Activated CD4-positive, alpha-beta T cell treated with anti-CD3 and anti-CD28 coated beads, Interleukin-2, amount 50 U/mL, for 48 hours (primary cell): ENCODE data around the gene DYNC2H1.
"Not testable (repeated sequence)": the region's sequence is repeated elsewhere in the genome, so short reads cannot be mapped to it uniquely, and the experiment has no call there.

ENCODE experiments used
- DNase-seq, 2 experiments: peaks; one replicate each; pipeline ENCODE4 v3.0.0-alpha.2; 2020

Gene DYNC2H1

DNA sequence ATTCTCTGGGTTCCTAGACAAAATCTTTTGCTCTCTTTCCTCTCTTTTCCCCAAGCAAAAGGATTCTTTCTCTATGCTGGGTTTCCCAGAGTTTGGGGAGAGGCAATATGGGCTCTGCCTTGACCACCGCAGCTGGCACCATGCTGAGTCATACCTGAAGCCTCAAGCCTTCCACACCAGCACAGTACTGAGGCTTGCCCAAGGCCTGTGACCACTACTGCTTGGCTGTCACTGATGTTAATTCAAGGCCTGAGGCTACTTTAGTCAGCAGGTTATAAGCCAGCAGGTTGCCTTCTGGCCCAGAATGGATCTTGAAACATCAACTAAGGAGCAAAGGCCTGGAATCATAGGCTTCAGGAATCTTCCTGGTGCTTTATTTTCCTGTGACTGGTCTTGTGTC, 185.3 kb downstream of the DYNC2H1 start:
- DNase-seq, result no peak

DNA sequence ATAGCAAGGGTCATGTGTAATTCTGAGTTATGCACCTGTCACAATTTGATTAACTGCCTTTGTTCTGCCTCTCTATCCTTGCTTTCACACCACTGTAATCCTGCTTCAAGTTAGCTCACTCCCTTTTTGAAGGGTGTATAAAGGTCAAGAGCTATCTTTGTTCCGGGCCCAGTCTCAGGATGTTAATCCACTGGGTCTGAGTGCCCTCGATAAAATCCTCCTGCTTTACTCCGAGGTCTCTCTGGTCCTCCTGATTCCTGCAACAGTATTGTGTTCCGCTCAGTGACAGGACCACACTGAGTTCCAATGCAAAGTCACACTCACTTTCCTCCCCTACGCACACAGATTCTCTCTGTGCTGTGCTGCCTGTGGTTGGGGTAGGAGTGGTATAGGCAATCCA, 186.5 kb downstream of the DYNC2H1 start:
- no peak for DNase-seq

DNA sequence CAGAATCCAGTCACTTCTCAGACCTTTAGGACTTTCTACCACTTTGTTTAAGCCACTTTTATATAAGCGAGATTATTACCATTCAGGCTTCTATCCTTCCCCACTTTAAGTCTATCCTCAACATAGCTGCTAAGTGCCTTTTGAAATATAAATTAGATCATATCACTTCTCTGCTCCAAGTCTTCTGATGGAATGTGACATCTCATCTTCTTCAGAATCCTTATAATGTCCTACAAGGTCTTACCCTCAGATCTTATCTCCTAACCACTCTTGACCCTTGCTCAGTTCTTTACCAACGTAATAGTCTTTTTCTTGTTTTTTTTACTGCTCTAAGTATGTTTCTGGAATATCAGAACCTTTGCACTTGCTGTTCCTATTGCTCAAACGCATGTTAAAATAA, 188.7 kb downstream of the DYNC2H1 start:
- DNase-seq, result no peak

DNA sequence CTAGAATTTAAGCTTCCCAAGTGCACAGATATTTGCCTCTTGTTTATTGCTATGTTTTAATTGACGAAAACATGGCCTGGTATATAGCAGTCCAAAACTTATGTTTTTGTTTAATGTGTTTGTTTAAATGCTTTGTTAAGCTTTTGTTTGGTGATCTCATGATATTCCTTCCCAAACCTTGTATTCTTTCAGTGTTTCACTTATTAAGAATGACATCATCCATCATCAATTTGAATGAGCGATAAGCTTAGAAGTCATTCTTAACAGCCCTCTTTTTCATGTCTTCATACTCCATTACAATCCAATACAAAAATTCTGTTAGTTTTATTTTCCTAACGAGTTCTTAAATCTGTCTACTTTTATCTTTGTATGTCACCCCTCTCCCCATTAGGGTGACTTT, 206.0 kb downstream of the DYNC2H1 start:
- DNase-seq, result no peak

DNA sequence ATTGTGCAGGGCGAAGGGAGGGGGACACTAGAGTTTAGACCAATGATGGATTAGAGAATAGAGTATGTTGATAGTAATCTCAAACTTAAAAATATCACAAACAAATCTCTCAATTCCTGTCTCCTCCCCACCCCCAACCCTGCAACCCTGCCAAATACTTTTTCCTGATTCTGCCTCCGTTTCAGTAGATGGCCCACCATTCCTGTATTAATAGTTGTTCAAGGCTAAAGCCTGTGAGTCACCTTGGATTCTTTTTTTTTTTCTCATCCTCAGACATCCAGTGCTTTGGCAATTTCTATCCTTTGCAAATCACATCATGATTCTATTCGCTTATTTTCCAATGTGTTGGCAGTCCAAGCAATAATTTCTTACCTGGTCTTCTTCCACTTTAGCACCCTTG, 207.9 kb downstream of the DYNC2H1 start:
- DNase-seq, result no peak

DNA sequence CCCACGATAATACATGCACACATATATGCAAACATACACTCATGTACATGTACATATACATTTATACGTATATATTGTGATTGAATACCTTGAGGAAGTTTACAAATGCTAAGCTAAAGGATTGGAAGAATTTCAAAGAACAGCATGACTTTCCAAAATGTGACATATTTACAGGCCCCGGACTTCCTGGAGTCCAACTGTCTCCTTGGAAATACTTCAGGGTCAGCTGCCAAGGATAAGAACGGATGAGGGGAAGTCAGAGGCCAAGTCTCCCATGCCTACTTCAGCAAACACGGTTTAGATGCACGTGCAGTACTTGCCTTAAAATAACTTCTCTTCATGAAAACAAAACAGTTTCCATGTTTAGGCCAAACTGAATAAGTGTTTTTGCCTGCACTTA, 213.6 kb downstream of the DYNC2H1 start:
- DNase-seq, result no peak

DNA sequence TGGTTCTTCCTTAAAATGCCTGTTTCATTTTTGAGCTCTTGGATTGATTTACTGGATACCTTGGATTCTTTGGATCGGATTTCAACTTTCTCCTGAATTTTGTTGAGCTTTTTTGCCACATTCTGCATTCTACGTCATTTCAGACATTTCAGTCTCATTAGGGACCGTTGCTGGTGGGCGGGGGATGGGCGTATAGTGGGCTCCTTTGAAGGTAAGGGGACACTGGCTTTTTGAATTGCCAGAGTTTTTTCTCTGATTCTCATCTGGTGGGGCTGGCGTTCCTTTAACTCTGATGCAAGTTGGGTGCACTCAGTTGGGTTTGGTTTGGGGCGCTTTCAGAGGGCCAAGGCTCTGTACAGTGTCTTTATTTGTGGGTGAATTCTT, 216.5 kb downstream of the DYNC2H1 start:
- no peak for DNase-seq

DNA sequence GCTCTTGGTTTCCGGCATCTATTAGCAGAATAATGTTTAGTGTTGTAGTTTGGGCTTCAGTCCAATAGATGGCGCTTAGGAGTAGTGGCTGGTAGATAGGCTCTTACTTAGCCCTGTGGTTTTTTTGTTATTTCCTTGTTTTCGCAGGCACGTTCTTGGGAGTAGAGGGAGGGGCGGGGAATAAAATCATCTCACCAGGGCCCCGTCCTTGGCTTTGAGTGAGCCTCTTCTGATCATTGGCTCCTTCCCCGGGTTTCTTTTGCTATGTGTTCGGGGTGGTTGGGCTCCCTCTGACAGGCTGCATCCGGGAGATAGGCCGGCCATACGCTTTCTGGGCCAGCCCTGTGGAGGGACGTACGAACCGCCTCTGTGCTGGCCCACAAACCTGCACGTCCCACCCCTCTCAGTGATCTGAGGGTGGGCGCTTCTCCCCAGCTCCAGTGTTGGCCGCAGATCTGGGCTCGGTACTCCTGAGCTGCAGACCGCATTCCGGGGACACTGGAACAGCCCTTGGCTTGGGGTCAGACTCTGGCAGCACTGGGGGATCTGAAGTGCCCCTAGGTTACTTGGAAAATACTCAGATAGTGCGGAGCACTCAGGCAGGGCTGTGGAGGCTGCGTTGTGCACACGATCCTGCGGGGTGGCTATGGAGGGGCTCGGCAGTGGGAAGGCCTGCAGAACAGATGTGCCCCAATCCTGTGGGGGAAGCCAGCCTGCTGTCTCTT, 217.0 kb downstream of the DYNC2H1 start:
- DNase-seq, result peak; percentile 3 to 8

DNA sequence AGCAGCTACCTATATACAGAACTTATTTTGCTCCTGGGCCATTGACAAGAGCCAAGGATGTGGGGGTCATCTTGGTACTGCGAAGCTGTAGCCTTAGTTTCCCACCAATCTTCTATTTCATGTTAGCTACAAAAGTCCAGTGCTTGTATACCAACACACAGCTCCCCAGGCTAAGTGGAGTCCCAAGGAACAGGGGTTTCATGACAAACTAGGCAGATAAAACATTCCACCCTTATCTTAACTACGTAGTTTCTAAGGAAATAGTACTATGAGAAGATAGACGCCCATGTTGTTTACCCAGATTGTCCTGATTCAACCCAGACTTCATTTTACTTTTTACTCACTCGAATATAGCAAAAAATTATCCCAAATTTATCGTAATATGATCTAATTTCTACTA, 218.5 kb downstream of the DYNC2H1 start:
- no peak for DNase-seq

DNA sequence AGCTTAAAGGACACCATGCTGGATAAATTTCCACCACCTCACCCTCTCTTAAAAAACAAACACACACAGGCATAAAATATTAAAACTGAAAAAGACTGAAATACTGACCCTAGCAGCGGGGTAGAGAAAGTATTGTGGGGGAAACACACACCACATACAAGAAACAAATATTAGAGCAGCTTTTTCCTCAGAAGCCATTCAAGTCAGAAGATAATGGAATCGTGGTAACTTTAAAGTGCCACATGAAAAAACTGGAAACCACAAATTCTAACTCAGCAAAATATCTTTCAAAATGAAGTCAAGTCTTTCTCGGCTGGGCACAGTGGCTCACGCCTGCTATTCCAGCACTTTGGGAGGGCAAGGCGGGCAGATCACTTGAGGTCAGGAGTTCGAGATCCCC, 223.2 kb downstream of the DYNC2H1 start:
- no peak for DNase-seq

DNA sequence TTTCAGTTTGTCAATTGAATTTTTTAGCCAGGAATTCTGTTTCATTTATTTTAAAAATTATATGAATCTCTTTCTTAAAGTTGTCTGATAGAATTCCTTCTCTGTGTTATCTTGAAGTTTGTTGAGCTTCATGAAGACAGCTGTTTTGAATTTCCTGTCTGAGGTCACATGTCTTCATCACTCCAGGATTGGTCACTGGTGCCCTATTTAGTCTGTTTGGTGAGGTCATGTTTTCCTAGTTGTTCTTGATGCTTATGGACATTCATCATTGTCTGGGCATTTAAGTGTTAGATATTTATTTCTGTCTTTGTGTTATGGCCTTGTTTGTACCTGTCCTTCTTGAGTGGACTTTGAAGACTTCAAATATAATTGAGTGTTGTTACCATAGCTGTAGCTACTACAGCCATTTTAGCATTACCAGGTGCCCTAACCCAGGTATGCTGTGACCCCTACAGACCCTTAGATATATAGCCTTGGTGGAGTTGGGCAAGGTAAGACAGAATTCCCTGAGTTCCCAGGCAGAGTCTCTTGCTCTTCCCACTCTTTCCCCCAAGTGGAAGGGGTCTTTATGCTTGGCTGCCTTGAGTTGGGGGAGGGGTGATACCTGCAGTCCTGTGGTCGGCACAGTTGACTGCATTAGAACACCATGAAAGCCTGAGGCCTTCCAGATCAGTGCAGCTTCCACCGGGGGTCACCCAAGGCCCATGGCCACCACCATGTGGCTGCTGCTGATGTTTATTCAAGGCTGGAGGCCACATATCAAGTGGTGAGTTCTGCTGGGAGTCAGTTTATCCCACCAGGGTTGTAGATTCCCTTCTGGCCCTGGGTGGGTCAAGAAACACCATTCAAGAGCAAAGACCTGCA, 229.6 kb downstream of the DYNC2H1 start:
- no peak for DNase-seq

DNA sequence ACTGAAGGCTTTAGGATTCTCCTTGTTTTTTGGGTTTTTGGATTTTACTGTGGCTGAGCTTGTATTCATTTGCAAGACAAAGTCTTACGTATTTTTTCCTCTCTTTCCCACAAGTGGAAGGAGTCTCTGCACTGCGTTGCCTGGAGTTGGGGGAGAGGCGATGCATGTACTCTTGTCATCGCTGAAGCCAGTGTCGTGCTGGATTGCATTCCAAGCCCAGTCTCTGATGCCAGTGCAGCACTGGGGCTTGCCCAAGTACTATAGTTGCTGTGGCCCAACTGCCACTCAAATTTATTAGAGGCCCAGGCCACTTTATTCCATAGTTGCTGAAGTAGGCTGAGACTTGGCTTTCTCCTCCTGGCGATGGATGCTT, 230.2 kb downstream of the DYNC2H1 start:
- DNase-seq, result no peak

DNA sequence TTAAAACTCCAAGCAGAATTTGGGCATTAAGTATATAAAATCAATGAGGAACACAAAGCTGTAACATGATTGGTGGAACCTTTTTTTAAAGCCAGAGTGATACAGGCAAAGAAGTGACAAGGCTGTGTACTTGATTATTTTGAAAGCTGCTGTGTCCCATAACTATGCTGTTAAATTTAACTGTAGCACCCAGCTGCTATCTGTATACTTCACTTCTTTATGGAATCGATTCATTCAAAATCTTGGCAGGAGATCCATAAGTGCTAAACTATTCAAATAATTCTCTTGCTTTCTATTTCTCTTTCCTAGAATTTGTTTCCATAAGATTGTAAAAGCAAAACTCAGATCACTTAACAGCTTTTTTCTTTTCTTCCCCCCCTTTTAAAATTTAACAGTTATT, 231.7 kb downstream of the DYNC2H1 start:
- DNase-seq, result no peak

DNA sequence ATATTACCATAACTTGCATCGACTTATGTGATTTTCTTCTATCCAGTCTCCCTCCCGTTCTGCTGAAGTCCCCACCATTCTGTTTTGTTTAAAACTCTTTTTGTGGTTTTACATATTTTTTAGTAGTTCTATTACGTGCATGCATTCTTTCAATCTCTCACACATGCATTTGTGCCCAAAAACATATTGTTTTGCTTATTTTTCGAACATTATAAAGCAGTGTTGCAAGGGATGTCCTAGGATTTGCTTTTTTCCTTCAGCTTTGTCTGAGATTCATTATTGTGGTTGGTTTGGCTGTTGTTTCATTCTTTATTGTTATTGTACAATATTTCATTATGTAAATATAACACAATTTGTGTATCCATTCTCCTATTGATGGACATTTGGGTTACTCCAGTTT, 235.7 kb downstream of the DYNC2H1 start:
- DNase-seq, result no peak

DNA sequence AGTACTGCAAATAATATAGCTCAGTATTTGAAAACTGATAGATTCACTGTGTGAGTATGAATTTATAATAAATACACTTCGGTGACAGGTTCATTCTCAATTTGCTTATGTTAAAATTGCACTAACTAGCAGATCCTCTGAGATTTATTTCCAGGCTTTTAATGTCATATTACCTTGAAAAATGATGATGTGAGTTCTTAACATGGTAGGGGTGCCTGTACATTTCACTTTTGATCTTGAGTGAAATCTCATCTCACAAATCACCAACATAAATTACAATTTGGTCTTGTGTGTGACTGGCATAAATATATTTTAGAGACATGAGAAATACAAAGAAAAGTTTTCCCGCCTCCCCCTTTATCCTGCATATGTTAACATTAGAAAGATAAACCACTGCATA, 240.4 kb downstream of the DYNC2H1 start:
- no peak for DNase-seq

DNA sequence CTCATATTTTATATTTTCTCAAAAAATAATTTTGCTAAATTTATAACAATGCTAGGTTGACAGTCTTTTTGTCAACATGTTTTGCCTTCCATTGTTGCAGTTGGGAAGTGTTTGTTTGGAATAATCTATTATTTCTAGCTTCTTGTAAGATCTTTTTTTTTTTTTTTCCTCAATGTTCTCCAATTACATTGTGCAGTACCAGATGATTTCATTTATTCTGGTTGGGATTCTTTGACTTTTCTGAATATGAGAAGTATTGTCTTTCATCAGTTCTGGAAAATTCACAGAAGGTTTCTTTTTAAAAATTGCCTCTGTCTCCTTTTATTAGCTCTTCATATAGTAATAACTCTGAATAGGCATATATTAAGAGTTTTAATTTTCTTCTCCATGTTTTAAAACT, 245.4 kb downstream of the DYNC2H1 start:
- DNase-seq, result no peak

DNA sequence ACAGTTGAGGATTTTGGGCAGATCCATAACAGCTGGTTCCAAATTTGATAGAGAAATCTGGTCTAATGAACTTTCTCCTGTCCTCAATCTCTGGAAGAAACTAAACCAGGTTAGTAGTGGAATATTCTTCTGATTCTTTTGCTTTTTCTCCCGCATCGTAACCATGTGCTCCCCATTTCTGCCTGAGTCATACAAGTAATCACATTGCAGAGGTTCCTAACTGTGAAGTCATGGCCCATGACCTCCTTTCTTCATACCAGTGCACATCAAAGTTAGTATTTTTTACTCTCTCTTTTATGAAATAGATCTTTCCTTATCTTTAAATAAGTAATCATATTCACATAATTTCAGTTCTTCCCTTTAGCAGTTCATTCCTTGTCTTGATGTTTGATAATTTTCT, 249.0 kb downstream of the DYNC2H1 start:
- DNase-seq, result no peak

DNA sequence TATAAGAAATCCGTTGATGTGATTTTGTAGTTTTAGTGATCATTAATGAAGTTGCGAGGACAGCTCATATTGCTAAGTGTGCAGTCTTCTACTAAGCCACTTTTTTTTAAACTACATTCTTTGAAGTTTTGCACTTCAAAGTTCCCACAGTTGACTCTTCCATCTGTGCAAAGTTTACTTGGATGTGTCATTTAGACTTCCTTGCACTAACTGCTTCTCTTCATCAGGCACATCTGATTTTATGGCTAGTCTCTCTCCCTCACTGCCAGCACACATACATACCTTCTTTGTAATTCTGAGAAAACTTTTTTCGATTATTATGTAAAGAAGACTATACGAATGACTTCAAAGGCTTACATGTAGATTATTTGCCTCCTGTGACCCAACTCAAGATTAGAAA, 250.0 kb downstream of the DYNC2H1 start:
- DNase-seq, result no peak

DNA sequence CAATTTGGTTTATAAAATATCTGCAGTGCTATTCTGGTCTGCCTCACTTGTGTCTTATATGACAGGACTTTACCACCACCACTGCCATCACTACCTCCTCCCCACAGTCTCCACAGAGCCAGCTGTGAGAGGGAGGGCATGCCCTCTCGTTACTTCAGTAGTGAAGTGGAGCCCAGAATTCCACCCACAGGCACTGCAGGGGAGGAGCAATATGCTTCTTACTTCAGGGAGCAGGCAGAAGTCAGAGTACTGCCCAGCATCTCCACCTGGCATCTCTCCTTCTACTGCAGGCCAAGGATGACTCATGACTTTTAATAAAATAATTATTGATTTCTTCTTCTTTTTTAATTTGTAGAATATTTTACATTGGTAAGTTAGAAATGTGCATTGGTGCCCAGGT, 255.5 kb downstream of the DYNC2H1 start:
- no peak for DNase-seq

DNA sequence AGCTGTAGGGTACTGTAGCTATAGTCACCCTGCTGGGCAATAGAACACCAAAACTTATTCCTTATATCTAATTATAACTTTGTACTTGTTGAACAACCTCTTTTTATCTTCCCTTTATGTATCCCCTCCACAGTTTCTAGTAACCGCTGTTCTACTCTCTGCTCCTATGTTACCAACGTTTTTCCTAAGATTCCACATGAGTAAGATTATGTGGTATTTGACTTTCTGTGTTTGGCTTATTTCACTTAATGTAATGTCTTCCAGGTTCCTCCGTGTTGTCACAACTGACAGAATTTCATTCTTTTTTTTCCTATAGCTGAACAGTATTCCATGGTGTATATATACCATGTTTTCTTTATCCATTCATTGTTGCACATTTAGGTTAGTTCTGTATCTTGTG, 258.4 kb downstream of the DYNC2H1 start:
- DNase-seq, result no peak

DNA sequence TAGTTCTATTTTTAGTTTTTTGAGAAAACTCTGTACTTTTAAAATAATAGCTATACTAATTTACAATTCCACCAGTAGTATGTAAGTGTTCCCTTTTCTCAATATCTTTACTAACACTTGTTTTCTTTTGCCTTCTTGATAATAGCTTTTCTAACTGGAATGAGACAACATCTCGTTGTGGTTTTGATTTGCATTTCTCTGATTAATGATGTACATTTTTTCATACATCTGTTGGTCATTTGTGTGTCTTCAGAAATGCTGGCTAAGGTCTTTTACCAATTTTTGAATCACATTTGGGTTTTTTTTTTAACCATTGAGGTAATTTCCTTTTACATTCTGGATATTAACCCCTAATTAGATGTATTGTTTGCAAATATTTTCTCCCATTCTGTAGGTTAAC, 258.9 kb downstream of the DYNC2H1 start:
- no peak for DNase-seq

DNA sequence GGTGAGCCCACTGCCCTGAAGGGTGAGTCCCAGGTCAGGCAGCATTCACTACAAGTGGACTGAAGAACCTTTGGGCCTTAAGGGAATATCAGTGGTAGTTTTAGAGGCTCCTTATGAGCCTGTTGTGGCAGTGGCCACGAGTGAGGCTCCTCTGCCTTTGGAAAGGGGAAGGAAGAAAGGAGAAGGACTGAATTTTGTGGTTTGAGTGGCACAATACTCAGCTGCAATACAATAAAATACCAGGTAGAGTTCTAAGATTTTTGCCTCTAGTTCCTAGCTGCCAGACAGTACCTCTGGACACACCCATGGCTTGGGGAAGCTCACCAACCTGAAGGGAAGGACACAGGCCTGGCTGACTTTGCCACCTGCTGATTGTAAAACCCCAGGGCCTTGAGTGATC, 260.9 kb downstream of the DYNC2H1 start:
- no peak for DNase-seq

DNA sequence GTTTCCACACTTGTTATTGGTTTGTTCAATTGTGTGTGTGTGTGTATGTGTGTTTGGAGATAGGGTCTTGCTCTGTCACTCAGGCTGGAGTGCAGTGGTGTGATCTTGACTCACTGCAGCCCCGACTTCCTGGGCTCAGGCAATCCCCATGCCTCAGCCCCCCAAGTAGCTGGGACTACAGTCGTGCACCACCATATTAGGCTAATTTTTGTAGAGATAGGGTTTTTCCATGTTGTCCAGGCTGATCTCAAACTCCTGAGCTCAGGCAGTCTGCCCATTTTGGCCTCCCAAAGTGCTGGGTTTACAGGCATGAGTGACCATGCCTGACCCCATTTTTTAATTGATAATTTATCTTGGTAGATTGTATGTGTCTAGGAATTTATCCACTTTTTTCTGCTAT, 263.7 kb downstream of the DYNC2H1 start:
- DNase-seq, result no peak

DNA sequence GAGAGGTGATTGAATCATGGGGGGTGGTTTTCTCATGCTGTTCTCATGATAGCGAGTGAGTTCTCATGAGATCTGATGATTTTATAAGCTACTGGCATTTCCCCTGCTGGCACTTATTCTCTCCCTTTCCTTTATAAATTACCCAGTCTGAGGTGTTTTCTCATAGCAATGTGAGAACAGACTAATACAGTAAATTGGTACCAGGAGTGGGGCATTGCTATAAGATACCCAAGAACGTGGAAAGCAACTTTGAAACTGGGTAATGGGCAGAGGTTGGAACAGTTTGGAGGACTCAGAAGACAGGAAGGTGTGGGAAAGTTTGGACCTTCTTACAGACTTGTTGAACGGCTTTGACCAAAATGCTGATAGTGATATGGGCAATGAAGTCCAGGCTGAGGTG, 265.0 kb downstream of the DYNC2H1 start:
- DNase-seq, result not testable (repeated sequence)

DNA sequence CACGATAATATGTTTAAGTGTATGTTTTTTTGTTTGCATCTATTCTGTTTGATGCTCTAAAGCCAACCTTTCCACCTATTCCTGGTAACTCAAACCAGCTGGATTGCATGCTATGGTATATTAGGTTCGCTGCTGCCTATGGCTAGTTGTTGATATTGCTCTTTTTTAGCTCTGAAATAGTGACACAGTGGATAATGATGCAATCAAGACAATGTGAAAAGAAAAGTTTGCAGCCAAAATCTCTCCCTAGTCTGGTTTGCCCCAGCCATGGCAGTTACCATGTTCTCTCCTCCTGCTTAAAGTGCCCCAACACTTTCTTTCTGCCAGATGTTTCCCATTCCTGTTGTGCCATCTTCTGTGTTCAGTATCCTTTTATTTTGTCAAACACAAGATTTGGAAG, 269.7 kb downstream of the DYNC2H1 start:
- DNase-seq, result no peak
